Neural progenitor cell (in vitro differentiated cells): ENCODE results near the gene COL23A1.

Experiments
- EZH2 ChIP-seq: fragments of 200-600 bp; sonication (generic); IDR thresholded peaks from 2 replicates; pipeline ENCODE4 v1.6.1; 2017; ENCODE audit warnings: antibody characterized with exemption, mild to moderate bottlenecking, moderate library complexity
- EZH2phosphoT487 ChIP-seq: fragments of 200-600 bp; sonication (generic); IDR thresholded peaks from 2 replicates; pipeline ENCODE4 v1.6.1; 2017; ENCODE audit warnings: antibody characterized with exemption
- TF ChIP-seq, protein P1 (sequence below): fragments of 200-600 bp; sonication (generic); IDR thresholded peaks from 2 replicates; pipeline ENCODE4 v1.5.1; 2017; ENCODE audit warnings: antibody characterized with exemption, mild to moderate bottlenecking

- TF ChIP-seq, protein P1, sequence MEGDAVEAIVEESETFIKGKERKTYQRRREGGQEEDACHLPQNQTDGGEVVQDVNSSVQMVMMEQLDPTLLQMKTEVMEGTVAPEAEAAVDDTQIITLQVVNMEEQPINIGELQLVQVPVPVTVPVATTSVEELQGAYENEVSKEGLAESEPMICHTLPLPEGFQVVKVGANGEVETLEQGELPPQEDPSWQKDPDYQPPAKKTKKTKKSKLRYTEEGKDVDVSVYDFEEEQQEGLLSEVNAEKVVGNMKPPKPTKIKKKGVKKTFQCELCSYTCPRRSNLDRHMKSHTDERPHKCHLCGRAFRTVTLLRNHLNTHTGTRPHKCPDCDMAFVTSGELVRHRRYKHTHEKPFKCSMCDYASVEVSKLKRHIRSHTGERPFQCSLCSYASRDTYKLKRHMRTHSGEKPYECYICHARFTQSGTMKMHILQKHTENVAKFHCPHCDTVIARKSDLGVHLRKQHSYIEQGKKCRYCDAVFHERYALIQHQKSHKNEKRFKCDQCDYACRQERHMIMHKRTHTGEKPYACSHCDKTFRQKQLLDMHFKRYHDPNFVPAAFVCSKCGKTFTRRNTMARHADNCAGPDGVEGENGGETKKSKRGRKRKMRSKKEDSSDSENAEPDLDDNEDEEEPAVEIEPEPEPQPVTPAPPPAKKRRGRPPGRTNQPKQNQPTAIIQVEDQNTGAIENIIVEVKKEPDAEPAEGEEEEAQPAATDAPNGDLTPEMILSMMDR = no peak
- TF ChIP-seq EZH2phosphoT487 = no peak
- no peak for TF ChIP-seq EZH2
These were observed 258.6 kb downstream of the COL23A1 start for GRCh38 chr5:178331491-178331996.
